GM23338 (cell line): ENCODE measurements around the gene LDLR. TPM values are rescaled to one million over a fixed set of nuclear protein-coding genes. Genes with fewer than 3 reads are reported as not detected.
"Not testable (repeated sequence)": the region's sequence is repeated elsewhere in the genome, so short reads cannot be mapped to it uniquely, and the experiment has no call there.

Experiments used
- ATAC-seq: fragments of 200-7000 bp; cut with Tn5 transposase; 3 replicates; pipeline ENCODE4 v1.9.1; 2020
- DNase-seq: peaks from one replicate; pipeline ENCODE4 v3.0.0-alpha.2; 2015; ENCODE audit warnings: low spot score
- H2AFZ ChIP-seq: fragments of 200-600 bp; sonication (generic); 2 replicates; pipeline ENCODE4 v1.8.0; 2016; ENCODE audit warnings: antibody characterized with exemption, mild to moderate bottlenecking, moderate library complexity
- H3F3A ChIP-seq: fragments of 200-600 bp; sonication (generic); replicated peaks from 2 replicates; pipeline ENCODE4 v1.8.0; 2017; ENCODE audit warnings: antibody characterized with exemption, mixed run types, low read depth
- H3K27ac ChIP-seq: fragments of 200-600 bp; sonication (generic); 2 replicates; pipeline ENCODE4 v1.6.1; 2016; ENCODE audit warnings: low read depth
- H3K27me3 ChIP-seq: fragments of 200-600 bp; sonication (generic); 2 replicates; pipeline ENCODE4 v1.8.0; 2016; ENCODE audit warnings: mild to moderate bottlenecking, mixed run types, moderate library complexity; ENCODE audit not compliant: insufficient read depth
- H3K36me3 ChIP-seq: fragments of 200-600 bp; sonication (generic); 2 replicates; pipeline ENCODE4 v1.8.0; 2016; ENCODE audit warnings: mild to moderate bottlenecking; ENCODE audit not compliant: insufficient read depth
- H3K4me1 ChIP-seq: fragments of 200-600 bp; sonication (generic); 2 replicates; pipeline ENCODE4 v1.8.0; 2016; ENCODE audit warnings: mild to moderate bottlenecking, moderate library complexity; ENCODE audit not compliant: insufficient read depth
- H3K4me2 ChIP-seq: fragments of 200-600 bp; sonication (generic); 2 replicates; pipeline ENCODE4 v1.7.1; 2017; ENCODE audit warnings: mixed run types
- H3K4me3 ChIP-seq: fragments of 200-600 bp; sonication (generic); 2 replicates; pipeline ENCODE4 v1.6.1; 2016; ENCODE audit warnings: mixed run types
- H3K79me2 ChIP-seq: fragments of 200-600 bp; sonication (generic); replicated peaks from 2 replicates; pipeline ENCODE4 v1.8.0; 2017; ENCODE audit warnings: mild to moderate bottlenecking; ENCODE audit not compliant: insufficient read depth
- H3K9me2 ChIP-seq: fragments of 200-600 bp; sonication (generic); 2 replicates; pipeline ENCODE4 v1.8.0; 2017; ENCODE audit not compliant: insufficient read depth
- H4K20me1 ChIP-seq: fragments of 200-600 bp; sonication (generic); replicated peaks from 2 replicates; pipeline ENCODE4 v1.8.0; 2017; ENCODE audit warnings: mild to moderate bottlenecking; ENCODE audit not compliant: insufficient read depth
- H3K27ac Mint-ChIP-seq: 2 replicates; pipeline ENCODE4 v1.8.0; 2020; ENCODE audit warnings: inconsistent platforms, mild to moderate bottlenecking, moderate library complexity, mixed read lengths
- H3K27me3 Mint-ChIP-seq: 3 replicates; pipeline ENCODE4 v1.8.0; 2022; ENCODE audit warnings: low read depth, mild to moderate bottlenecking, moderate library complexity, mixed read lengths, inconsistent platforms; ENCODE audit not compliant: insufficient read depth, poor library complexity
- H3K36me3 Mint-ChIP-seq: 3 replicates; pipeline ENCODE4 v1.8.0; 2021; ENCODE audit warnings: low read depth, mild to moderate bottlenecking, inconsistent platforms, moderate library complexity, mixed read lengths
- H3K4me1 Mint-ChIP-seq: 3 replicates; pipeline ENCODE4 v1.8.0; 2020; ENCODE audit warnings: mild to moderate bottlenecking, inconsistent platforms, mixed read lengths
- H3K4me3 Mint-ChIP-seq: 3 replicates; pipeline ENCODE4 v1.8.0; 2021; ENCODE audit warnings: moderate library complexity, mild to moderate bottlenecking, inconsistent platforms, mixed read lengths
- H3K9me3 Mint-ChIP-seq: 3 replicates; pipeline ENCODE4 v1.8.0; 2020; ENCODE audit warnings: moderate library complexity, mild to moderate bottlenecking, inconsistent platforms, mixed read lengths
- CREB1 ChIP-seq: fragments of 250-450 bp; sonication (Bioruptor Pico); IDR thresholded peaks from 2 replicates; pipeline ENCODE4 v1.5.0; 2020; ENCODE audit warnings: low read depth, mild to moderate bottlenecking, moderate library complexity
- JUNB ChIP-seq: IDR thresholded peaks from one replicate; pipeline ENCODE4 v1.6.1; 2016; ENCODE audit warnings: antibody characterized with exemption; ENCODE audit not compliant: unreplicated experiment
- STAT1 ChIP-seq: IDR thresholded peaks from one replicate; pipeline ENCODE4 v1.6.1; 2016; ENCODE audit warnings: antibody characterized with exemption; ENCODE audit not compliant: unreplicated experiment
- ZNF114 ChIP-seq: fragments of 250-450 bp; sonication (Bioruptor Pico); IDR thresholded peaks from 2 replicates; pipeline ENCODE4 v1.5.0; 2020; ENCODE audit warnings: mild to moderate bottlenecking, moderate library complexity
- ZNF331 ChIP-seq: fragments of 250-450 bp; sonication (Bioruptor Pico); IDR thresholded peaks from 2 replicates; pipeline ENCODE4 v1.5.0; 2020; ENCODE audit warnings: low read depth, mild to moderate bottlenecking, moderate library complexity
- polyA plus RNA-seq: library from polyadenylated mRNA; unstranded; fragments of >200 nt; fragmentation: Nextera tagmentation; extraction: Ambion mirVana; gene quantifications from 2 replicates; pipeline ENCODE4 v1.2.1, GENCODE V29; 2016
- total RNA-seq: library from RNA; depleted of rRNA; stranded (reverse); fragments of >200 nt; shearing (Covaris generic); gene quantifications from 2 replicates; pipeline ENCODE4 v1.2.3, GENCODE V29; 2014
- TF ChIP-seq, protein P1 (sequence below): fragments of 250-450 bp; sonication (Bioruptor Pico); IDR thresholded peaks from 2 replicates; pipeline ENCODE4 v1.5.0; 2020; ENCODE audit warnings: mild to moderate bottlenecking, moderate library complexity

LDLR gene
- total and polyA plus RNA-seq, 2 experiments from 2014 or later: 57.6 to 180 TPM

GRCh38 chr19:11159598-11160439, 70.6 kb downstream of the LDLR start:
- Histone ChIP-seq H3K4me3 (no peak overlapping the region), H3K36me3 (no peaks in the 10 kb centered on the region), H4K20me1 (no peaks in the 10 kb centered on the region), H3K79me2 (peaks cover 6% of the 10 kb centered on the region), H3F3A (peaks cover 8% of the 10 kb centered on the region; the same call in 1 of the 2 replicates), H3K9me2 (no peaks in the 10 kb centered on the region), H3K4me2 (no peak overlapping the region), H2AFZ (no peak overlapping the region), H3K4me1 (peaks cover 2% of the 10 kb centered on the region; the same call in 1 of the 2 replicates), H3K27ac (no peak overlapping the region), H3K27me3 (no peaks in the 10 kb centered on the region)
- H3K4me3 Mint-ChIP-seq: no peak overlapping the region; the same call in 2 of the 3 replicates
- H3K4me1 Mint-ChIP-seq: no peaks in the 10 kb centered on the region
- no peaks in the 10 kb centered on the region; the same call in 2 of the 3 replicates for H3K9me3 Mint-ChIP-seq
- H3K36me3 Mint-ChIP-seq: no peaks in the 10 kb centered on the region
- DNase-seq (no peak), ATAC-seq (no peak)
- no peak overlapping the region for H3K27ac Mint-ChIP-seq
- peaks cover 20% of the 10 kb centered on the region for H3K27me3 Mint-ChIP-seq
- TF ChIP-seq STAT1 (no peak), CREB1 (CRISPR knock-in tag) (no peak), ZNF331 (CRISPR knock-in tag) (no peak), JUNB (no peak), ZNF114 (no peak)
- TF ChIP-seq, protein P1, sequence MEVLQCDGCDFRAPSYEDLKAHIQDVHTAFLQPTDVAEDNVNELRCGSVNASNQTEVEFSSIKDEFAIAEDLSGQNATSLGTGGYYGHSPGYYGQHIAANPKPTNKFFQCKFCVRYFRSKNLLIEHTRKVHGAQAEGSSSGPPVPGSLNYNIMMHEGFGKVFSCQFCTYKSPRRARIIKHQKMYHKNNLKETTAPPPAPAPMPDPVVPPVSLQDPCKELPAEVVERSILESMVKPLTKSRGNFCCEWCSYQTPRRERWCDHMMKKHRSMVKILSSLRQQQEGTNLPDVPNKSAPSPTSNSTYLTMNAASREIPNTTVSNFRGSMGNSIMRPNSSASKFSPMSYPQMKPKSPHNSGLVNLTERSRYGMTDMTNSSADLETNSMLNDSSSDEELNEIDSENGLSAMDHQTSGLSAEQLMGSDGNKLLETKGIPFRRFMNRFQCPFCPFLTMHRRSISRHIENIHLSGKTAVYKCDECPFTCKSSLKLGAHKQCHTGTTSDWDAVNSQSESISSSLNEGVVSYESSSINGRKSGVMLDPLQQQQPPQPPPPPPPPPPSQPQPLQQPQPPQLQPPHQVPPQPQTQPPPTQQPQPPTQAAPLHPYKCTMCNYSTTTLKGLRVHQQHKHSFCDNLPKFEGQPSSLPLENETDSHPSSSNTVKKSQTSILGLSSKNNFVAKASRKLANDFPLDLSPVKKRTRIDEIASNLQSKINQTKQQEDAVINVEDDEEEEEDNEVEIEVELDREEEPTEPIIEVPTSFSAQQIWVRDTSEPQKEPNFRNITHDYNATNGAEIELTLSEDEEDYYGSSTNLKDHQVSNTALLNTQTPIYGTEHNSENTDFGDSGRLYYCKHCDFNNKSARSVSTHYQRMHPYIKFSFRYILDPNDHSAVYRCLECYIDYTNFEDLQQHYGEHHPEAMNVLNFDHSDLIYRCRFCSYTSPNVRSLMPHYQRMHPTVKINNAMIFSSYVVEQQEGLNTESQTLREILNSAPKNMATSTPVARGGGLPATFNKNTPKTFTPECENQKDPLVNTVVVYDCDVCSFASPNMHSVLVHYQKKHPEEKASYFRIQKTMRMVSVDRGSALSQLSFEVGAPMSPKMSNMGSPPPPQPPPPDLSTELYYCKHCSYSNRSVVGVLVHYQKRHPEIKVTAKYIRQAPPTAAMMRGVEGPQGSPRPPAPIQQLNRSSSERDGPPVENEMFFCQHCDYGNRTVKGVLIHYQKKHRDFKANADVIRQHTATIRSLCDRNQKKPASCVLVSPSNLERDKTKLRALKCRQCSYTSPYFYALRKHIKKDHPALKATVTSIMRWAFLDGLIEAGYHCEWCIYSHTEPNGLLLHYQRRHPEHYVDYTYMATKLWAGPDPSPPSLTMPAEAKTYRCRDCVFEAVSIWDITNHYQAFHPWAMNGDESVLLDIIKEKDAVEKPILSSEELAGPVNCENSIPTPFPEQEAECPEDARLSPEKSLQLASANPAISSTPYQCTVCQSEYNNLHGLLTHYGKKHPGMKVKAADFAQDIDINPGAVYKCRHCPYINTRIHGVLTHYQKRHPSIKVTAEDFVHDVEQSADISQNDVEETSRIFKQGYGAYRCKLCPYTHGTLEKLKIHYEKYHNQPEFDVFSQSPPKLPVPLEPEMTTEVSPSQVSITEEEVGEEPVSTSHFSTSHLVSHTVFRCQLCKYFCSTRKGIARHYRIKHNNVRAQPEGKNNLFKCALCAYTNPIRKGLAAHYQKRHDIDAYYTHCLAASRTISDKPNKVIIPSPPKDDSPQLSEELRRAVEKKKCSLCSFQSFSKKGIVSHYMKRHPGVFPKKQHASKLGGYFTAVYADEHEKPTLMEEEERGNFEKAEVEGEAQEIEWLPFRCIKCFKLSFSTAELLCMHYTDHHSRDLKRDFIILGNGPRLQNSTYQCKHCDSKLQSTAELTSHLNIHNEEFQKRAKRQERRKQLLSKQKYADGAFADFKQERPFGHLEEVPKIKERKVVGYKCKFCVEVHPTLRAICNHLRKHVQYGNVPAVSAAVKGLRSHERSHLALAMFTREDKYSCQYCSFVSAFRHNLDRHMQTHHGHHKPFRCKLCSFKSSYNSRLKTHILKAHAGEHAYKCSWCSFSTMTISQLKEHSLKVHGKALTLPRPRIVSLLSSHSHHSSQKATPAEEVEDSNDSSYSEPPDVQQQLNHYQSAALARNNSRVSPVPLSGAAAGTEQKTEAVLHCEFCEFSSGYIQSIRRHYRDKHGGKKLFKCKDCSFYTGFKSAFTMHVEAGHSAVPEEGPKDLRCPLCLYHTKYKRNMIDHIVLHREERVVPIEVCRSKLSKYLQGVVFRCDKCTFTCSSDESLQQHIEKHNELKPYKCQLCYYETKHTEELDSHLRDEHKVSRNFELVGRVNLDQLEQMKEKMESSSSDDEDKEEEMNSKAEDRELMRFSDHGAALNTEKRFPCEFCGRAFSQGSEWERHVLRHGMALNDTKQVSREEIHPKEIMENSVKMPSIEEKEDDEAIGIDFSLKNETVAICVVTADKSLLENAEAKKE (CRISPR knock-in tag): no peak

DNA sequence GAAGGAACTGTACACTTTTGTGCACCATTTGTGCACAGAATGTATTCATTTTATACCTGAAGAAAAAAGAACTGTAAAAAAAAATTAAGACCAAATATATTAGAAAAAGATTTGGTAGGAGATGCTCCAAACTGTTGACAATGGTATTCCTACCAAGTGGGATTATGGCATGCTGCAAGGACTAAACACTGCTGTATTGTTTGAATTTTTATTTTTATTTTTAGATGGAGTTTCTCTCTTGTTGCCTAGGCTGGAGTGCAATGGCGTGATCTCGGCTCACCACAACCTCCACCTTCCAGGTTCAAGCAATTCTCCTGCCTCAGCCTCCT, 71.1 kb downstream of the LDLR start:
- H4K20me1 ChIP-seq, H3K9me3 Mint-ChIP-seq, H2AFZ ChIP-seq, H3K36me3 Mint-ChIP-seq, H3K27ac Mint-ChIP-seq, H3K36me3 ChIP-seq, H3K4me1 Mint-ChIP-seq, DNase-seq, H3K4me1 ChIP-seq, H3K9me2 ChIP-seq, H3K27me3 ChIP-seq, H3K4me3 Mint-ChIP-seq, ATAC-seq, H3K27ac ChIP-seq, H3K79me2 ChIP-seq, H3K4me2 ChIP-seq, H3K4me3 ChIP-seq: not testable (repeated sequence)
- H3K27me3 Mint-ChIP-seq: peaks cover 16% of the 10 kb centered on the region
- peaks cover 14% of the 10 kb centered on the region; the same call in 1 of the 2 replicates for H3F3A ChIP-seq
